Measurements from ENCODE around the gene MOB3A.

MOB3A gene

GRCh38 chr19:2060884-2061494, 35.1 kb downstream of the MOB3A start:
- no peak for TF ChIP-seq CTCF (conservative IDR thresholded peaks at IDR 0.05; ENCODE audit: low read length)
- peak overlapping the region; percentile 59 for H3K4me3 ChIP-seq (ENCODE audit: low read length)
- DNase-seq (ENCODE audit: low read depth): peak; percentile 77

- peak; percentile 93 for DNase-seq (ENCODE audit: low read depth)
- TF ChIP-seq CTCF (conservative IDR thresholded peaks at IDR 0.05; ENCODE audit: low read length): no peak
- H3K4me3 ChIP-seq (ENCODE audit: low read length): peak overlapping the region; percentile 23
Measured at GRCh38 chr19:2059422-2060201, 36.5 kb downstream of the MOB3A start.

GRCh38 chr19:2058570-2059421, 37.3 kb downstream of the MOB3A start:
- no peak for DNase-seq (ENCODE audit: low read depth)
- H3K4me3 ChIP-seq (ENCODE audit: low read length): no peak overlapping the region
- TF ChIP-seq CTCF (conservative IDR thresholded peaks at IDR 0.05; ENCODE audit: low read length): no peak

- H3K4me3 ChIP-seq (ENCODE audit: low read length): no peak overlapping the region
- DNase-seq (ENCODE audit: low read depth): no peak
- no peak for TF ChIP-seq CTCF (conservative IDR thresholded peaks at IDR 0.05; ENCODE audit: low read length)
Measured at GRCh38 chr19:2057484-2058469, 38.3 kb downstream of the MOB3A start.

- H3K4me3 ChIP-seq (ENCODE audit: low read length): no peak overlapping the region
- no peak for TF ChIP-seq CTCF (conservative IDR thresholded peaks at IDR 0.05; ENCODE audit: low read length)
- no peak for DNase-seq (ENCODE audit: low read depth)
Measured at GRCh38 chr19:2056837-2057192, 39.3 kb downstream of the MOB3A start.
